Stimulated activated CD8-positive, alpha-beta memory T cell treated with anti-CD3 and anti-CD28 coated beads, Interleukin-2, amount 100 ng/mL, for 1 hour (primary cell): Measurements from ENCODE around the gene EPHB4.

Experiments
- DNase-seq, 2 donors: peaks; one replicate each; pipeline ENCODE4 v3.0.0-alpha.2; 2020; ENCODE audit warnings: low read depth in 2 of 2

The EPHB4 gene

DNA sequence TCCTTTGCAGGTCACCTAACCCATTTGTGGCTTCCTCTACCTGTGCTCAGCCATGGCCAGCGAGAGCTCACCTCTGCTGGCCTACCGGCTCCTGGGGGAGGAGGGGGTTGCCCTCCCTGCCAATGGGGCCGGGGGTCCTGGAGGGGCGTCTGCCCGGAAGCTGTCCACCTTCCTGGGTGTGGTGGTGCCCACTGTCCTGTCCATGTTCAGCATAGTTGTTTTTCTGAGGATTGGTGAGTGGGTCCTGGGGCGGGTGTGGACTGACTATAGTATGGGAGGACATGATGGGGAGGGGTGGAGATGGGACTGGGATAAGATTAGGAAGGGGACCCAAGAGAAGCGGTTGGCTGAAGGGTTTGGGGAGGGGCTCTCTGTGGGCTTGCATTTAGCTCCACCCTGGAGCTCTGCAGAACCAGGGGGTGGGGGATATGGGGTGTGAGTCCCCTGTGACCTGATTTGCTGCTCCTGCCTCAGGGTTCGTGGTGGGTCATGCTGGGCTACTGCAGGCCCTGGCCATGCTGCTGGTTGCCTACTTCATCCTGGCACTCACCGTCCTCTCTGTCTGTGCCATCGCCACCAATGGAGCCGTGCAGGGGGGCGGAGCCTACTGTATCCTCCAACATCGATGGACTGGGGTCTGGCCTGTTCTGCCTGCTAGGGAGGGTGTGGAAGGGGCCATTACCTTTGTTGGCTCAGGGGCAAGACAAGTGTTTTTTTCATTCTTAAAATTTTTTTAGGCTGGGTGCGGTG is 27.0 kb upstream of the EPHB4 start:
- no peak for DNase-seq

- DNase-seq: peak; percentile 64 to 72
These were observed 24.9 kb upstream of the EPHB4 start, which contains the start of gene SLC12A9 for GRCh38 chr7:100852048-100852872. TSS of gene SLC12A9 (plus strand) at chr7:100852713. CDS start at chr7:100854198, 1,485 bp downstream.

- DNase-seq: no peak
These were observed 20.0 kb upstream of the EPHB4 start for GRCh38 chr7:100847360-100847759.

DNA sequence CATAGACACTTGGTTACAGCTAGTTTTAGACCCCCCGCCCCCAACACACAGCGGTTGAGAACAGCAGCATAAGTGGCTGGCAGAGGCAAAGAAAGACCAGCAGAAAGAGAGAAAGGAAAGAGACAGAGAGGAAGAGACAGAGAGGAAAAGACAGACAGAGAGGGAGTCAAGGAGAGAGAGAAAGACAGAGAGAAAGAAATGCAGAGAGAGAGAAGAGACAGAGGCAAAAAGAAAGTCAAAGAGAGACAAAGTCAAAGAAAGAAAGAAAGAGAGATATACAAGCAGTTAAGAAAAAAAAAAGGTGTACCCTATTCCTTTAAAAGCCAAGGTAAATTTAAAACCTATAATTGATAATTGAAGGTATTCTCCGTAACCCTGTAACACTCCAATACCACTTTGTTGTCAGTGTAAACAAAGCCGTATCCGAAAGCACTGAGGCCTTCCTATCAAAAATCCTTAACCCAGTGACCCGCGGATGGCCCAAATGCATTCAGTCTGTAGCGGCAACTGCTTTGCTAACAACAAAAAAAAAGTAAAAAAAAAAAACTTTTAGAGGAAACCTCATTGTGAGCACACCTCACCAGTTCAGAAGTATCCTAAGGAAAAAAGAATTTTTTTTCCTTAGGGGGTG is 13.3 kb upstream of the EPHB4 start:
- no peak for DNase-seq

DNA sequence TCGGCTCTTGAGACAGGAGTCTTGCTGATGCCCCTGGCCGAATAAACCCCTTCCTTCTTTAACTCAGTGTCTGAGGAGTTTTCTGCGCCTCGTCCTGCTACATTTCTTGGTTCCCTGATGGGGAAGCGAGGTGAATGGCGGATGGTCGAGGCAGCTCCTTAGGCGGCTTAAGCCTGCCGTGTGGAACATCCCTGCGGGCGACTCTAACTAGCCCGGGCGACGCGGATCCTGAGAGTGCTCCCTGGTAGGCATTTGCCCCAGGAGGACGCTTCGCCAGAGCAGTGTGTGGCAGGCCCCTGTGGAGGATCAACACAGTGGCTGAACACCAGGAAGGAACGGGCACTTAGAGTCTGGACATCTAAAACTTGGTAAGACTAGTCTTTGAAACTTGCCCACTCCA is 12.0 kb upstream of the EPHB4 start:
- DNase-seq: no peak

GRCh38 chr7:100837099-100837836 is 9.9 kb upstream of the EPHB4 start:
- DNase-seq: peak; percentile 50 to 61

- no peak for DNase-seq
These were observed 9.4 kb upstream of the EPHB4 start for GRCh38 chr7:100836812-100837098.

DNA sequence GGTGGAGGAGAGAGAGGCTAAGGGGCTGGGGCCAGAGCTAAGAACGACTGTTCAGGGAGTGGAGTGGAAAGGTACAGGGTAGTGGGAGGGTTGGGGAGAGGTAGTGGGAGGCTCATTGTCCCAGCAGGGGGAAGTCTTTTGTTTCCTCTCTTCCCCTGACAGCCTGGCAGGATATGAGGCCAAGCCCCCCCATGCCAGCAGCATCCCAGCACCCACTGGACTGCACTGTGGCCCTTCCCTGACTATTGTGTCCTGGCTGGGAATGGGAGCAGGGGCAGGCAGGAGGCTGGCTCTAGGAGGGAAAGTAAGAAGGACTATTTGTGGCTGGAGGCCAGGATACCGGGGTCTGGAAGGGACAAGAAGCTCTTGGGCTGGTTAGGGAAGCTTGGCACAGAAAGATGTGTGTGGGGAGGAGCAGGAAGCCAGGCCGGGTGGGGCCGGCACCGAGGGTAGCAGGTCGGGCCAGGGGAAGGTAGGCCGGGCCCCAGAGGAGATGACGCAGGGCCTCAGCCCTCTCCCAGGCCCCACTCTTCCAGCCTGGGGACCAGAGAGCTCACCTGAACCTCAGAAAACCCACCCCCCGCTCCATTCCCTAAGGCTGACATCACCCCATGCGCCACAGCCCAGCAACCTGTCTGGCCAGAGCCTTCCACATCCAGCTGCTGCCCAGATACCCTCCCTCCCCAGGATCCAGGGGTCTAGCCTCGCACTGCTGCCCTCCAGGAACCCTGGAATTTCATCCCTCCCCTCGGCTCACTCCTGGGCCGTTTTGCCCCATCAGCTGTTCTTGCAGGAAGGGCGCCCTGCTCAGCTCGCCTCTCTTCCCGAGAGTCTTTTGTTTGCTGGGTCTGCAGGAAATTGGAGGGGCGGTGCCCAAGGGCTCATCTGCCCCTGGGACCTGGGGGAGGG is 8.8 kb upstream of the EPHB4 start:
- DNase-seq: no peak

DNA sequence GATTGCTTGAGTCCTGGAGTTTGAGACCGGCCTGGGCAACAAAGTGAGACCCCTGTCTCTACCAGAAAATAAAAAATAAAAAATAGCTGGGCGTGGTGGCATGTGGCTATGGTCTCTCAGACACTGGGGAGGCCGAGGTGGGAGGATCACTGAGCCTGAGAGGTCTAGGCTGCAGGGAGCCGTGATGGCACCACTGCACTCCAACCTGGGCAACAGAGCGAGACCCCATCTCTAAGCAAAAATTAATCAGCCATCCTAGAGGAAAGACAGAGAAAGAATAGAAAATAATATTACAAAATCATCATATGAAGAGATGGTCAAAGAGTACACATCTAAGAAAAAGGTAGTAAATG is 4.9 kb upstream of the EPHB4 start:
- DNase-seq: no peak

DNA sequence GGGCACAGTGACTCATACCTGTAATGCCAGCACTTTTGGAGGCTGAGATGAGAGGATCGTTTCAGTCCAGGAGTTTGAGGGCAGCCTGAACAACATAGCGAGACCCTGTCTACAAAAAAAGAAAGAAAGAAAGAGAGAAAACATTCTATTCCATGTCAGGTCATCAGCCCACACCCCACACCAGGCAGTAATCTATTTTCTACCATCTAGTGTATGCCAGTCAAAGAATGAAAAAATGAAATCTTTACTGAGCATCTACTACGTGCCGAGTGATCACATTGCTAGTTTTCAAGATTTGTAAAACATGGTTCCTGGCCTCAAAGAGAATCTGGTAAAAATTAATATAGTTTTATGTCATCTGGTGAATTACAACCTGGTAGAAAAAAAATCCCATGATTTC is 3.1 kb upstream of the EPHB4 start:
- DNase-seq: no peak

DNA sequence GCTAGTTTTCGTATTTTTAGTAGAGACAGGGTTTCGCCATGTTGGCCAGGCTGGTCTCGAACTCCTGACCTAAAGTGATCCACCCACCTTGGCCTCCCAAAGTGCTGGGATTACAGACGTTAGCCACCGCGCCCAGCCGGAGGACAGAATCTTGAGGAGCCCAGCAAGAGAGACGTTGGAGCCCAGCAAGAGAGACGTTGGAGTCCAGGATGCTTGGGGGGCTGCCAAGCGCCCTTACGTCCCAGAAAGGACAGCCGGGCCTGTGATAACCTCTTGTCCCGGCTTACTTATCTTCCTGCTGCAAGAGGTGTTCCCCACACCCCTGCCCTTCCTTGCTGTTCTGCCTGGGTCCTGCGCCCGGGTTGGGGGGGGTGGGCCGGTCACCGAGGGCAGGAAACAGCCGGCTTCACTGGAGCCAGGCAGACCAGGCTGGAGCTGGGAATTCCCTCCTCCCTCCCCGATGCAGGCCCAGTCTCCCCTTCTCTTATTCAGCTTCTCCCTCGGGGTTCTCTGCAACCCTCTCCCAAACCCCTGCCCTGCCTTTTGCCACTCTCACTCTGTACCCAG is 1.9 kb upstream of the EPHB4 start:
- DNase-seq: no peak

DNA sequence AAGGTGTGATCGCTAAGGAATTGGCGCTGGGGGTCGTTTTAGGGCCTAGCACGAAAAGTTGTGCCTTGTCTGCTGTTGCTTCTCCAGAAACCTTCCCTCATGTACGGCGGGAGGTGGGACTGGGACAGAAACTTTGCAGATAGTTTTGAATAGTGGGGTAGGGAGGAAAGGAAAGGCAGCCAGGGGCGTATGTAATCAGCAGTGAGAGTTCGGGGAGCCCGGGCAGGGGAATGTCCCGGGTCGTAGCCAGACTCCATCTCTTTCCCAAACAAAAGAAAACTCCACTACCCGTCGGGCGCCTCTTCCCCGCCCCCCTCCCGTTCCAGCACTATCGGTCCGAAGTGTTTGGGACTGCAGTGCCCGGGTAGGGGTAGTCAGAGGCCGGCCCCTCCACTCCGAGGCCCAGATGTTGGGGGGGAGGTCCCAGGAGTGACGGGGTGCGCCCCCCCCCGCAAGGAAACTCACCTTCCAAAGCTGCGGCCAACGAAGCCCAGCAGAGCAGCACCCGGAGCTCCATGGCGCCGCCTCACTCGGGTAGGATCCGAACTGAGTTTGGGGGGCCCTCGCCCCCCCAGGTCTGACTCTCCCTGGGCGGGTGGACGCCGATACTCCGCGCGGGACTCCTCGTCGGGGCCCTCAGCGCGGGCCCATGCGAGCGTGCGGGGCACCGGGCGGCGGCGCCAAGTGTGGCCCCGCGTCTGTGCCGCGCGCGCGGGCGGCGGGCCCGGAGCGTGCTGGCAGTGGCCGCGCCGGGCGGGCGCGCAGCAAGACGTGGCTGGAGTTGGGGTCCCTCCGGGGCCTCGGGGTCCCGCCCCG is 601 bp downstream of the EPHB4 start:
- no peak for DNase-seq

DNA sequence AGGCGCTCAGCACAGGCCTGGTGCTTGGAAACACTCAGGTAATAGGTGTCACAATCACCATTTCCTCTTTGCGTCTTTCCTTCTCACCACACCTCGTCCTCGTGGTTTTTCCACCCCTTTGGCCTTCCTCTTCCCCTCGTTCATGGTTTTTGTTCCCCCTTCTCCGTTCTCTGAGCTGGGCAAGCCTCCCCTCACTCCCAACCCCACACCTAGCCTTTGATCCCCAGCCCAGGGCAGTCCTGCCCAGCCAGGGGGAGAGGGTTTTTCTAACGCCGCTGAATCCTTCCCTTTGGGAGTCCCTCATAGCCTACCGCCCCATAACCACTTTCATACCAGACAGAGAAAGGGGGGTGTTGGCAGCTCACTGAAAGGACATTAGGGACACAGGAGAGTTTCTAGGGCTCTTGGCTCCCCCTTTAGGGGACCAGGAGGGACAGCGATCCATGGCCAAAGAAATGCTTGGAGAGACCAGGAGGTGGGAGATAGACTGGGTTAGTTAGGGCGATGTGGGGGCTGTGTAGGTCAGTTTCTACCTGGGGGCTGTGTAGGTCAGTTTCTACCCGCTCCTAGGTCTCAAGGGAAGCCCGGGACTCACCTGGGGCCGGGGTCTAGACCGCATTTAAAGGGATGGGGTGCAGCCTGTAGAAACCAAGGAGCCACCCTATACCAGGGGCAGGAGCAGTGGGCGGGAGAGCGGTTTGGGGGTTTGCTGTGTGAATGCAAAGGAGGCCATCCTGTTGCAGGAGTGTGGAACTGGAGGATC is 1.4 kb downstream of the EPHB4 start:
- DNase-seq: no peak

DNA sequence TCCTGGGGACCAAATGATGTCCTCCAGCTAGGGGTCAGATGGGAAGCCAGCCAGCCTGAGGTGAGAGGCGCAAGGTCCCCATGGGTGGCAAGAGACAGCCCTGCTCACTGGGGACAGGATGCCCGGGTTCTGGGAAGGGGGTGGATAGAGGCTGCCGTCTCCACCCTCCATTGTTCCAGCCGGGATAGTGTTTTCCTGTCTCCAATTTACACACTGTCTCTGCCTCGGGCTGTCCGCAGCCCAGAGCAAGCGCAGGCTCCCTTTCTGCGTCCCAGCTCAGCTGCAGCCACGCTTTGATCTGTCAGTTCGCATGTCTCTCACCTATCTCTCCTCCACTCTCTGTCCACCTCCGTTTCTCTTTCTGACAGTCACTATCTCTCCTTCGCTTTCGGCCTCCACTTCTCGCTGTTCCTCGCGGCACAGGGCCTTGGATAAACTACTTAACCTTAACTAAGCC is 2.1 kb downstream of the EPHB4 start:
- DNase-seq: no peak

DNA sequence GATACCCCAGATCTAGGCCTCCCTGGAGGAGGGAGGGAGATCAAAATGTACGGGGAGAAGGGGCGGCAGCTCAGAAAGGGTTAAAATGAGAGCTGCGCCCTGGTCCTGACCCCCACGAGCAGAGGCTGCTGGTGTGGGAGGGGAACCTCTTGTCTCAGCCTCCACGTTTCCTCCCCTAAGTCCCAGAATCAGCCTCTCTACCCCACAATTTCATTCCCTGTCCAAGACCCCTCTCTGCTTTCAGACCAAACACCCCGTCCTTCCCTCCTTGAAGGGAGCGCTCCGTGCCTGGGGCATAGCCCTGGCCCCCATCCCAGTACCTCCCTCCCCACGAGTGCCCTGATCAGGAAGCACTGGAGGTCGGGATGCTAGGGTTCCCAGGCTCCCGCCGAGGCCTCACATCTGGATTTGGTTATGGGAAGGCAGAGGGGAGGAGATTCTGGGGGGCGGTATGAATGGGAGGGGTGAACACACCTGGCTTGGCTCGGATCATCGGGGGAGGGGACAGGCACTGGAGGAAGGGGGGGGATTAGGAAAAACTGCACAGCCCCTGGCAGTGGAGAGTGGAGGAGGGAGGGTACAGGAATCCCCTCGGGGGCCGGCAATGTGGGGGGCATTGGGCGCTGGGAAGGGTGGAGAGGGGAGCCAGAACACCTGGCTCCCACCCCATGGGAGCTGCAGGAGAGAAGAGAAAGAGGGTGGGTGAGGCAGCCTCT is 2.7 kb downstream of the EPHB4 start:
- no peak for DNase-seq

DNA sequence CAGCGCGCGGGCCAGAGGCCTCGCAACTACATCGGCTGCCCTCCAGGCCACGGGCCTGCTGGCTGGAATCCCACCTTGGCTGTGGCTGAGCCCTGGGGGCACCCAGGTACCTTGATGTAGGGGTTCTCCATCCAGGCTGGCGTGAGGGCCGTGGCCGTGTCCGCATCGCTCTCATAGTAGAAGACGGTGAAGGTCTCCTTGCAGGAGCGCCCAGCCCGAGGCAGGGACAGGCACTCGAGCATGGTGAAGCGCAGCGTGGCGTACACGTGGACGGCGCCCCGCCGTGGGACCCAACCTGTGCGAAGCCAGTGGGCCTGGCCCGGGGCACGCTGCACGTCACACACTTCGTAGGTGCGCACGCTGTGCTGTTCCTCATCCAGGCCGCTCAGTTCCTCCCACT is 3.8 kb downstream of the EPHB4 start:
- DNase-seq: no peak

GRCh38 chr7:100823140-100823525 is 4.2 kb downstream of the EPHB4 start:
- DNase-seq: no peak
